RWPE1 (cell line): ENCODE results near the gene FGF3.
"Not testable (repeated sequence)": the region's sequence is repeated elsewhere in the genome, so short reads cannot be mapped to it uniquely, and the experiment has no call there.

Experiments used
- CTCF ChIA-PET: fragments of 350-600 bp; sonication (Branson Sonifier 250); formaldehyde crosslinking; extraction: SDS; loops from one replicate; lab custom pipeline; 2021; lab: Yijun Ruan, JAX
- POLR2A ChIA-PET: fragments of 400-600 bp; formaldehyde crosslinking; extraction: SDS; loops from one replicate; lab custom pipeline; 2020; ENCODE audit warnings: antibody characterized with exemption; ENCODE audit not compliant: low non-redundant PET; lab: Yijun Ruan, JAX
- DNase-seq: peaks from one replicate; pipeline ENCODE4 v3.0.0; 2012; ENCODE audit warnings: low spot score
- H3K27ac ChIP-seq: fragments of 450-650 bp; 2 replicates; pipeline ENCODE4 v1.5.1; 2017
- CTCF ChIP-seq: fragments of 450-650 bp; conservative IDR thresholded peaks from 2 replicates; pipeline ENCODE4 v1.5.1; 2017; ENCODE audit warnings: low read depth, mild to moderate bottlenecking

FGF3 gene

GRCh38 chr11:69771466-69771865, 47.8 kb downstream of the FGF3 start:
- TF ChIP-seq CTCF = no peak
- DNase-seq = no peak
- ChIA-PET POLR2A (no interaction called here), CTCF (no interaction called here)
- no peak overlapping the region for H3K27ac ChIP-seq

GRCh38 chr11:69770540-69770939, 48.7 kb downstream of the FGF3 start:
- no peak for DNase-seq
- no peak for TF ChIP-seq CTCF
- ChIA-PET POLR2A (no interaction called here), CTCF (interaction anchor here (0.6 kb wide), 1 partner anchor 1039 kb away, joined by 3 read pairs; no protein-coding TSS in a partner anchor)
- H3K27ac ChIP-seq = no peak overlapping the region

- DNase-seq = no peak
- H3K27ac ChIP-seq = no peak overlapping the region
- no peak for TF ChIP-seq CTCF
- POLR2A ChIA-PET = no interaction called here
- CTCF ChIA-PET = interaction anchor here (0.7 kb wide), 1 partner anchor 300 kb away, joined by 5 read pairs; no protein-coding TSS in a partner anchor
Observed at GRCh38 chr11:69765498-69765995, 53.7 kb downstream of the FGF3 start.

- CTCF ChIA-PET = interaction anchor here (0.7 kb wide), 1 partner anchor 300 kb away, joined by 5 read pairs; no protein-coding TSS in a partner anchor
- DNase-seq, POLR2A ChIA-PET, H3K27ac ChIP-seq: not testable (repeated sequence)
Observed at GRCh38 chr11:69764918-69765317, 54.3 kb downstream of the FGF3 start.

- no peak for TF ChIP-seq CTCF
- CTCF ChIA-PET = no interaction called here
- H3K27ac ChIP-seq = no peak overlapping the region
- no peak for DNase-seq
- POLR2A ChIA-PET = no interaction called here
Observed at GRCh38 chr11:69760319-69760718, 58.9 kb downstream of the FGF3 start.
